Dendritic cell treated with granulocyte-macrophage colony-stimulating factor and Interleukin-4, amounts not matched to agents 40 ng/mL and 50 ng/mL, for 4 days (primary cell): Measurements from ENCODE around the gene CMPK2.
"Not testable (repeated sequence)": the region's sequence is repeated elsewhere in the genome, so short reads cannot be mapped to it uniquely, and the experiment has no call there.

Experiments used
- H3K27ac Mint-ChIP-seq: one replicate; pipeline ENCODE4 v1.8.0; 2022; ENCODE audit warnings: mild to moderate bottlenecking, mixed read lengths
- H3K27me3 Mint-ChIP-seq: one replicate; pipeline ENCODE4 v1.8.0; 2022; ENCODE audit warnings: mild to moderate bottlenecking, mixed read lengths
- H3K36me3 Mint-ChIP-seq: one replicate; pipeline ENCODE4 v1.8.0; 2022; ENCODE audit warnings: low read depth, mixed read lengths
- H3K4me1 Mint-ChIP-seq: one replicate; pipeline ENCODE4 v1.8.0; 2022; ENCODE audit warnings: low read depth, mixed read lengths
- H3K4me3 Mint-ChIP-seq: one replicate; pipeline ENCODE4 v1.8.0; 2022; ENCODE audit warnings: mild to moderate bottlenecking, moderate library complexity, mixed read lengths
- H3K9me3 Mint-ChIP-seq: one replicate; pipeline ENCODE4 v1.8.0; 2022; ENCODE audit warnings: mixed read lengths
- intact Hi-C: fragments of 100-400 bp; cut with micrococcal nuclease; formaldehyde crosslinking; loops from one replicate; pipeline ENCODE4 v1.15.0; 2022

Gene CMPK2

GRCh38 chr2:6866982-6867381, 1.3 kb upstream of the CMPK2 start:
- H3K4me1 Mint-ChIP-seq = peaks cover 29% of the 10 kb centered on the region
- peaks cover under 1% of the 10 kb centered on the region for H3K9me3 Mint-ChIP-seq
- intact Hi-C loops = no loop called here
- no peaks in the 10 kb centered on the region for H3K27me3 Mint-ChIP-seq
- H3K36me3 Mint-ChIP-seq = peaks cover 18% of the 10 kb centered on the region
- peak overlapping the region; percentile 86 for H3K27ac Mint-ChIP-seq
- no peak overlapping the region for H3K4me3 Mint-ChIP-seq

- intact Hi-C loops = no loop called here
- Mint-ChIP-seq H3K27ac (peak overlapping the region; percentile 86), H3K4me1 (peaks cover 29% of the 10 kb centered on the region), H3K27me3 (no peaks in the 10 kb centered on the region), H3K4me3 (peak overlapping the region; percentile 86), H3K36me3 (peaks cover 25% of the 10 kb centered on the region), H3K9me3 (peaks cover 8% of the 10 kb centered on the region)
These were observed 566 bp upstream of the CMPK2 start for GRCh38 chr2:6866275-6866671.

GRCh38 chr2:6864923-6865345, 773 bp downstream of the CMPK2 start:
- Mint-ChIP-seq H3K27ac (peak overlapping the region; percentile 86), H3K9me3 (peaks cover 21% of the 10 kb centered on the region), H3K4me3 (peak overlapping the region; percentile 72), H3K27me3 (no peaks in the 10 kb centered on the region), H3K4me1 (peaks cover 29% of the 10 kb centered on the region), H3K36me3 (peaks cover 39% of the 10 kb centered on the region)
- intact Hi-C loops = no loop called here

GRCh38 chr2:6864231-6864754, 1.4 kb downstream of the CMPK2 start:
- peaks cover 27% of the 10 kb centered on the region for H3K9me3 Mint-ChIP-seq
- peak overlapping the region; percentile 86 for H3K27ac Mint-ChIP-seq
- peaks cover 25% of the 10 kb centered on the region for H3K4me1 Mint-ChIP-seq
- no peaks in the 10 kb centered on the region for H3K27me3 Mint-ChIP-seq
- intact Hi-C loops = no loop called here
- peak overlapping the region; percentile 72 for H3K4me3 Mint-ChIP-seq
- peaks cover 45% of the 10 kb centered on the region for H3K36me3 Mint-ChIP-seq

GRCh38 chr2:6863792-6864191, 1.9 kb downstream of the CMPK2 start:
- peaks cover 50% of the 10 kb centered on the region for H3K36me3 Mint-ChIP-seq
- peaks cover 32% of the 10 kb centered on the region for H3K9me3 Mint-ChIP-seq
- no peak overlapping the region for H3K4me3 Mint-ChIP-seq
- H3K4me1 Mint-ChIP-seq = peaks cover 23% of the 10 kb centered on the region
- no peak overlapping the region for H3K27ac Mint-ChIP-seq
- intact Hi-C loops = no loop called here
- no peaks in the 10 kb centered on the region for H3K27me3 Mint-ChIP-seq

GRCh38 chr2:6860296-6860695, 5.4 kb downstream of the CMPK2 start:
- Mint-ChIP-seq H3K36me3 (peaks cover 64% of the 10 kb centered on the region), H3K4me3 (no peak overlapping the region), H3K27ac (no peak overlapping the region), H3K9me3 (peaks cover 40% of the 10 kb centered on the region), H3K27me3 (no peaks in the 10 kb centered on the region), H3K4me1 (peaks cover 14% of the 10 kb centered on the region)
- intact Hi-C loops = no loop called here

- H3K36me3 Mint-ChIP-seq = peaks cover 74% of the 10 kb centered on the region
These were observed 7.2 kb downstream of the CMPK2 start for GRCh38 chr2:6858466-6859027.

GRCh38 chr2:6856548-6856920, 9.2 kb downstream of the CMPK2 start:
- Mint-ChIP-seq H3K9me3 (peaks cover 35% of the 10 kb centered on the region), H3K36me3 (peaks cover 67% of the 10 kb centered on the region), H3K27me3 (no peaks in the 10 kb centered on the region), H3K4me1 (no peaks in the 10 kb centered on the region), H3K4me3 (no peak overlapping the region), H3K27ac (no peak overlapping the region)
- intact Hi-C loops = no loop called here

More at GRCh38 chr2:6858466-6859027, 7.2 kb downstream of the CMPK2 start:
- H3K4me3 Mint-ChIP-seq, H3K4me1 Mint-ChIP-seq, H3K27ac Mint-ChIP-seq, H3K27me3 Mint-ChIP-seq, intact Hi-C loops: not testable (repeated sequence)
- peaks cover 40% of the 10 kb centered on the region for H3K9me3 Mint-ChIP-seq

GRCh38 chr2:6855860-6856547, 9.7 kb downstream of the CMPK2 start:
- Mint-ChIP-seq H3K9me3 (peaks cover 29% of the 10 kb centered on the region), H3K36me3 (peaks cover 67% of the 10 kb centered on the region), H3K27ac (no peak overlapping the region), H3K4me1 (no peaks in the 10 kb centered on the region), H3K4me3 (no peak overlapping the region), H3K27me3 (no peaks in the 10 kb centered on the region)
- intact Hi-C loops = no loop called here

GRCh38 chr2:6854416-6854815, 11.3 kb downstream of the CMPK2 start:
- Mint-ChIP-seq H3K9me3 (peaks cover 16% of the 10 kb centered on the region), H3K27ac (no peak overlapping the region), H3K27me3 (no peaks in the 10 kb centered on the region), H3K4me1 (no peaks in the 10 kb centered on the region), H3K36me3 (peaks cover 67% of the 10 kb centered on the region), H3K4me3 (no peak overlapping the region)
- intact Hi-C loops = no loop called here

GRCh38 chr2:6852195-6852594, 13.5 kb downstream of the CMPK2 start:
- H3K27ac Mint-ChIP-seq = no peak overlapping the region
- H3K4me3 Mint-ChIP-seq = no peak overlapping the region
- H3K9me3 Mint-ChIP-seq = peaks cover 24% of the 10 kb centered on the region
- intact Hi-C loops = no loop called here
- H3K4me1 Mint-ChIP-seq = no peaks in the 10 kb centered on the region
- peaks cover 70% of the 10 kb centered on the region for H3K36me3 Mint-ChIP-seq
- no peaks in the 10 kb centered on the region for H3K27me3 Mint-ChIP-seq

- no peaks in the 10 kb centered on the region for H3K27me3 Mint-ChIP-seq
- peaks cover 64% of the 10 kb centered on the region for H3K36me3 Mint-ChIP-seq
- peaks cover 75% of the 10 kb centered on the region for H3K9me3 Mint-ChIP-seq
These were observed 18.6 kb downstream of the CMPK2 start for GRCh38 chr2:6846967-6847681.

GRCh38 chr2:6846540-6846939, 19.2 kb downstream of the CMPK2 start:
- Mint-ChIP-seq H3K4me1 (no peaks in the 10 kb centered on the region), H3K36me3 (peaks cover 63% of the 10 kb centered on the region), H3K4me3 (no peak overlapping the region), H3K27me3 (no peaks in the 10 kb centered on the region), H3K9me3 (peaks cover 81% of the 10 kb centered on the region), H3K27ac (no peak overlapping the region)
- intact Hi-C loops = no loop called here

More at GRCh38 chr2:6846967-6847681, 18.6 kb downstream of the CMPK2 start:
- H3K4me1 Mint-ChIP-seq = no peaks in the 10 kb centered on the region
- no peak overlapping the region for H3K27ac Mint-ChIP-seq
- intact Hi-C loops = no loop called here
- H3K4me3 Mint-ChIP-seq = no peak overlapping the region

- no peak overlapping the region for H3K4me3 Mint-ChIP-seq
- intact Hi-C loops = no loop called here
- peaks cover 87% of the 10 kb centered on the region for H3K9me3 Mint-ChIP-seq
- no peaks in the 10 kb centered on the region for H3K4me1 Mint-ChIP-seq
- no peak overlapping the region for H3K27ac Mint-ChIP-seq
- no peaks in the 10 kb centered on the region for H3K27me3 Mint-ChIP-seq
- peaks cover 56% of the 10 kb centered on the region for H3K36me3 Mint-ChIP-seq
These were observed 19.8 kb downstream of the CMPK2 start for GRCh38 chr2:6845903-6846302.
